GM21526 (cell line): ENCODE data around the gene SLC26A2.

Experiments used
- ATAC-seq: cut with Tn5 transposase; IDR thresholded peaks from one replicate; pipeline ENCODE4 v1.9.1; 2021; ENCODE audit warnings: moderate library complexity; ENCODE audit not compliant: unreplicated experiment, low FRiP score

Gene SLC26A2

GRCh38 chr5:149961186-149961685, 678 bp downstream of the SLC26A2 start:
- no peak for ATAC-seq

GRCh38 chr5:149961957-149962409, 1.4 kb downstream of the SLC26A2 start:
- ATAC-seq = no peak

- no peak for ATAC-seq
Measured at GRCh38 chr5:149962601-149963300, 2.2 kb downstream of the SLC26A2 start.

GRCh38 chr5:149963729-149964128, 3.2 kb downstream of the SLC26A2 start:
- no peak for ATAC-seq

GRCh38 chr5:149966946-149967345, 6.4 kb downstream of the SLC26A2 start:
- ATAC-seq = no peak

GRCh38 chr5:149969181-149969930, 8.8 kb downstream of the SLC26A2 start:
- no peak for ATAC-seq

- ATAC-seq = no peak
Measured at GRCh38 chr5:149975409-149975808, 14.9 kb downstream of the SLC26A2 start.

GRCh38 chr5:149979896-149980295, 19.3 kb downstream of the SLC26A2 start:
- no peak for ATAC-seq

GRCh38 chr5:149981206-149981605, 20.6 kb downstream of the SLC26A2 start:
- no peak for ATAC-seq

- no peak for ATAC-seq
Measured at GRCh38 chr5:149982505-149982904, 21.9 kb downstream of the SLC26A2 start.

- ATAC-seq = no peak
Measured at GRCh38 chr5:149988126-149988525, 27.6 kb downstream of the SLC26A2 start.

- ATAC-seq = no peak
Measured at GRCh38 chr5:149990518-149991376, 30.2 kb downstream of the SLC26A2 start.

- no peak for ATAC-seq
Measured at GRCh38 chr5:149993471-149993870, 32.9 kb downstream of the SLC26A2 start.

- ATAC-seq = no peak
Measured at GRCh38 chr5:149995385-149996204, 35.0 kb downstream of the SLC26A2 start.

- no peak for ATAC-seq
Measured at GRCh38 chr5:149996205-149996890, 35.8 kb downstream of the SLC26A2 start.

GRCh38 chr5:149998281-149998680, 37.7 kb downstream of the SLC26A2 start:
- ATAC-seq = no peak

- ATAC-seq = no peak
Measured at GRCh38 chr5:149999359-149999758, 38.8 kb downstream of the SLC26A2 start.

GRCh38 chr5:149999866-150000255, 39.3 kb downstream of the SLC26A2 start:
- ATAC-seq = no peak

- peak; percentile 84 for ATAC-seq
Measured at GRCh38 chr5:150000256-150000989, 39.9 kb downstream of the SLC26A2 start, which contains the start of the genes HMGXB3 and TIGD6. HMGXB3 (plus strand) TSS chr5:150000739; CDS start chr5:150004853, 4,114 bp downstream. TIGD6 (minus strand) TSS chr5:150000654; CDS start chr5:149996348, 4,306 bp downstream.
